ENCODE results near the gene CAVIN3.

DNA sequence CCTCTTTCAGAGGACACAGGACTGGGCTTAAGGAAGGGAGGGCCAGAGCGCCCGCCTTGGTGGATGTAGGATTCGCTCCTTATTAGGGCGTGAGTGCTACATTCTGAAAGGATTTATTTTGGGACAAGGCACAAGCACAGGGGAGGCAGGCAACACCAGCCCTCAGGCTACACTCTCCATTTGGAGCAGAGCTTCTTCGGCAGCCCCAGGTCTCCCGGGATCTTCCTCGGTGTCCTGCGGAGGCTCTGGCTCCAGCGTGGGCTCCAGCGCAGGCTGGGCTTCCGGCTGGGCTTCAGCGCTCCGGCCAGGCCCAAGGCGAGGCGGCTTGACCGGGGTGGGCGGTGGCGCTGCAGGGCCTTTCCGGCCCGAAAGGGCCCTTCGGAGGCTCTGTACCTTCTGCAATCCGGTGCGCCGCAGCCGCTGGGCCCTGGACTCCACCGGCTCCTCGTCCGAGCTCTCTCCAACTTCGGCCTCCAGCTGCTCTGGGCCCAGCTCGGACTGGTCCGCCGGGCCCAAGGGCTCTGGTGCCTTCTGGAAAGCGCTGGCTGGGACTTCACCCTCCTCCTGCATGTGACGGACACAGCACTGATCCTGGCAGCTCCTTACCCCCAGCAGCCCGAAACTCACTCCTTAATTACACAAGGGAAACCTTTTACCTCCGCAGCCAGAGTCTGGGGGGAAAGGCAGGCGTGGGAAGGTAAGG lies 1.1 kb downstream of the CAVIN3 start:
- TF ChIP-seq ARNTL (CRISPR knock-in tag; IDR thresholded peaks at IDR 0.05; ENCODE audit: borderline replicate concordance, low read depth) (no peak), ZFP30 (CRISPR knock-in tag; IDR thresholded peaks at IDR 0.05) (no peak), GLIS3 (CRISPR knock-in tag; IDR thresholded peaks at IDR 0.05) (no peak), ZNF8 (CRISPR knock-in tag; IDR thresholded peaks at IDR 0.05) (no peak), ZNF565 (CRISPR knock-in tag; conservative IDR thresholded peaks at IDR 0.05; ENCODE audit: low read depth) (no peak), CSDC2 (CRISPR knock-in tag; IDR thresholded peaks at IDR 0.05) (no peak), PPARA (CRISPR knock-in tag; IDR thresholded peaks at IDR 0.05; ENCODE audit: borderline replicate concordance) (no peak), ZFP3 (CRISPR knock-in tag; IDR thresholded peaks at IDR 0.05) (no peak)
- TF ChIP-seq, protein P1, sequence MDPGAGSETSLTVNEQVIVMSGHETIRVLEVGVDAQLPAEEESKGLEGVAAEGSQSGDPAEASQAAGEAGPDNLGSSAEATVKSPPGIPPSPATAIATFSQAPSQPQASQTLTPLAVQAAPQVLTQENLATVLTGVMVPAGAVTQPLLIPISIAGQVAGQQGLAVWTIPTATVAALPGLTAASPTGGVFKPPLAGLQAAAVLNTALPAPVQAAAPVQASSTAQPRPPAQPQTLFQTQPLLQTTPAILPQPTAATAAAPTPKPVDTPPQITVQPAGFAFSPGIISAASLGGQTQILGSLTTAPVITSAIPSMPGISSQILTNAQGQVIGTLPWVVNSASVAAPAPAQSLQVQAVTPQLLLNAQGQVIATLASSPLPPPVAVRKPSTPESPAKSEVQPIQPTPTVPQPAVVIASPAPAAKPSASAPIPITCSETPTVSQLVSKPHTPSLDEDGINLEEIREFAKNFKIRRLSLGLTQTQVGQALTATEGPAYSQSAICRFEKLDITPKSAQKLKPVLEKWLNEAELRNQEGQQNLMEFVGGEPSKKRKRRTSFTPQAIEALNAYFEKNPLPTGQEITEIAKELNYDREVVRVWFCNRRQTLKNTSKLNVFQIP (CRISPR knock-in tag; IDR thresholded peaks at IDR 0.05; ENCODE audit: borderline replicate concordance, low read depth) = no peak
- TF ChIP-seq, protein P2, sequence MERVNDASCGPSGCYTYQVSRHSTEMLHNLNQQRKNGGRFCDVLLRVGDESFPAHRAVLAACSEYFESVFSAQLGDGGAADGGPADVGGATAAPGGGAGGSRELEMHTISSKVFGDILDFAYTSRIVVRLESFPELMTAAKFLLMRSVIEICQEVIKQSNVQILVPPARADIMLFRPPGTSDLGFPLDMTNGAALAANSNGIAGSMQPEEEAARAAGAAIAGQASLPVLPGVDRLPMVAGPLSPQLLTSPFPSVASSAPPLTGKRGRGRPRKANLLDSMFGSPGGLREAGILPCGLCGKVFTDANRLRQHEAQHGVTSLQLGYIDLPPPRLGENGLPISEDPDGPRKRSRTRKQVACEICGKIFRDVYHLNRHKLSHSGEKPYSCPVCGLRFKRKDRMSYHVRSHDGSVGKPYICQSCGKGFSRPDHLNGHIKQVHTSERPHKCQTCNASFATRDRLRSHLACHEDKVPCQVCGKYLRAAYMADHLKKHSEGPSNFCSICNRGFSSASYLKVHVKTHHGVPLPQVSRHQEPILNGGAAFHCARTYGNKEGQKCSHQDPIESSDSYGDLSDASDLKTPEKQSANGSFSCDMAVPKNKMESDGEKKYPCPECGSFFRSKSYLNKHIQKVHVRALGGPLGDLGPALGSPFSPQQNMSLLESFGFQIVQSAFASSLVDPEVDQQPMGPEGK (CRISPR knock-in tag; IDR thresholded peaks at IDR 0.05; ENCODE audit: borderline replicate concordance) = no peak

Data from SK-N-SH treated with all-trans-retinoic acid at 6 μM for 48 hours (cell line).